GM18520 (cell line): Measurements from ENCODE around the gene PCSK1.
"Not testable (repeated sequence)": the region's sequence is repeated elsewhere in the genome, so short reads cannot be mapped to it uniquely, and the experiment has no call there.

Experiments
- ATAC-seq: cut with Tn5 transposase; IDR thresholded peaks from one replicate; pipeline ENCODE4 v1.9.1; 2021; ENCODE audit not compliant: unreplicated experiment

PCSK1 gene

GRCh38 chr5:96427824-96428223 is 5.2 kb downstream of the PCSK1 start:
- no peak for ATAC-seq

DNA sequence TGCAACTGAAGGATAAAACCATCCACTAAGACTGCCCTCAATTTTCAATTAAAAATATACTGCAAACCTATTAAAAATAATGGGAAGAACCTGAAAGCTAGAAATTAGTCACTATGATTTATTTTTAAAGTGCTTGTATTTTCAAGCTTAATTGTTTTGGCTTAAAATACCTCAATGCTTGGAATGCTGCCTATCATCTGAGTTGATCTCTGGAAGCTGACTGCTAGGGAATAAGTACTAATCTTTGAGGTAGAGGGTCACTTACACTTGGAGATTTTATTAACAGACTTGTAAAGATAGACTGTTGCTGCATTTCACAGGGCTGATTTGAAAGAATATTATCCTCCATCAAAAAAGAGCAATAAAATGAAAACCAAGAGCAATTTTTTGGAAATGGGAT is 6.2 kb downstream of the PCSK1 start:
- ATAC-seq, result no peak

DNA sequence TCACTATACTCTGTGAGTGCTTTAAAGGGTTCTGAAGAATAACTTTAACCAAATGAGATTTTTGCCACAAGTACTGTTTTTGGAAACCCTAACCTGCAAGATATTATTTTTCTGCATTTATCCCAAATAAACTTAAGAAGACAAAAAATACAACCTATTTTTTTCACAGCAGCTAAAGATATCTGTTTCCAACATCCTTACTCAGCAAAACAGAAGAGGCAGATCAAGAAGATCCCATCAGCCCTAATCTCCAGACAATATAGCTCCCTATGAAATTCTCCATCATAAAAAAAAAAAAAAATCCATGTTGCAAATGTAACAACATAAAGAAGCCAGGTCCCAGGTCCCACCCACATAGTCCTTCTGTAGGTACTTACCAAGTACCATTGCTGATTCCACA is 7.6 kb downstream of the PCSK1 start:
- no peak for ATAC-seq

- ATAC-seq, result no peak
Observed at GRCh38 chr5:96415897-96416296, 17.2 kb downstream of the PCSK1 start.

- no peak for ATAC-seq
Observed at GRCh38 chr5:96412868-96413449, 20.1 kb downstream of the PCSK1 start.

- no peak for ATAC-seq
Observed at GRCh38 chr5:96410013-96410412, 23.0 kb downstream of the PCSK1 start.

DNA sequence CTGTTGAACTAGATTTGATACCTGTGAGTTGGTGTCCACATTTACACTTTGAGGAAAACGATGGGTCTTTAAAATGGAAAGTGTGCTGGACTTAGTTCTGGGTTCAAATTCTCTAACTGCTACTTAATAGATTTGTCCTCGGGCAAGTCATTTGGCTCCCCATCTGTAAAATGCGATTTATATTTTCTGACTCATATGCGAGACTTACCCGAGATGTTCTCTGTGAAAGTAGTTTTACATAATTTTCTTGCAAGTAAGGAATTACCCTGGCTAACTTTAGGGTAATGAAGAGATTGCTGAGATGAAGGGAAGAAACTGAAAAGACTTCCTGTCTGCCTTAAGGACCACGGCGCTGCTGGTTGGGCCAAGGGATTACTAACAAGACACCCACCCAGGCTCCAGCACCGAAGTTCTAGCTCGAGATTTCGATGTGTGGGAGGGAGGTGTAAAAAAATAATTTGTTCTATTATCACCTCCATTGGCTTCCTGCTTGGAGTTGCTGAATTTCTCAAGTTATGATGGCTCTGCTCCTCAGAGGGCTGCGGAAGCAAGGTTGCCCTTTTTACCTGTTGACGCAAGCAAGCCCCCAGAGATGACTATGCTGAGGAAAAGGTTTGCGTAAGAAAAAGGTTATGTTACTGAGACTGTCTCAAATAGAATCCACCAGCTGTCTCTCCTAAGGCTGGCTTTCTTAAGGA is 24.1 kb downstream of the PCSK1 start:
- ATAC-seq, result no peak

DNA sequence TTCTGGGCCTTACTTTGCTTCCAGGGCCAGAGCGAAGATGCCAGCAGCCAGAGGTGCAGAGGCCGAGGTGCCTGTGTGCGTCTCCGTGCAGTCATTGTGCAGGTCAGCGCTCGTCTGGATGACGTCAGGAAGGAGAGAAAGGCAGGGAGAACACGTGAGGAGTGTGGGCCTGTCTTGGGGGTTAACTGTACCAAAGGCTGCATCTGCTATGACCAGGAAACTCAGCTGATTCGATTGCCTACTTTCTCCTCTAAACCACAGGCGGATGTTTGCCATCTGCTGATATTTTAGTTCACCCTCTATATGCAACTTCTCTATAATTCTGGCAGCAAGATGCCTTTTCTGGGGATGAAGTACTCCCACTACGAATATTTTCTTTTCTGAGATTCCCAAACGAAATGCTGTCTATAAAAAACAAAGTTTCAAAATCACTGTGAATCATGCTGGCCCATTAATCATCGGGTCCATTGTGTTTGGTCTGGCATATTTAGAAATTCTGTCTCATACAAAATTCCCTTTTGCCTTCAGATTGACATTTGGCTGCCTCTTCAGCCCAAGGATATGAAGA is 24.8 kb downstream of the PCSK1 start:
- ATAC-seq, result no peak

DNA sequence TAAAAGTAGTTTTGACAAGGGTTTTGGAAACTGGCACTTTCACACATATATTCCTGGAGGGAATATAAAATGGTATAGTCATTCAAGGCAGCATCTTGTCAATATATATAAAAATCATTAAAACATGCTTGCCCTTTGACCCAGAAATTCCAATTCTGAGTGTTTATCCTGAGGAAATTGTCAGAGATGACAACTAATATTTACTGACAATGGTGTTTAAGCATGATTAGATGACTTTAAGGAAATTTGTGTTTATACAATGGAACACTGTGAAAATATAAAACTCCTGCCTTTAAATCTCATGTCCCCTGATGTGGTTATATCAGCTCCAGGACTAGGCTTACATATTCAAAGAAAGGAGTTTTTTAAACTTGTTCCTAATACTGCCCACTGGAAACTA is 25.6 kb downstream of the PCSK1 start:
- ATAC-seq, result no peak

- ATAC-seq, result no peak
Observed at GRCh38 chr5:96404191-96404867, 28.7 kb downstream of the PCSK1 start.

DNA sequence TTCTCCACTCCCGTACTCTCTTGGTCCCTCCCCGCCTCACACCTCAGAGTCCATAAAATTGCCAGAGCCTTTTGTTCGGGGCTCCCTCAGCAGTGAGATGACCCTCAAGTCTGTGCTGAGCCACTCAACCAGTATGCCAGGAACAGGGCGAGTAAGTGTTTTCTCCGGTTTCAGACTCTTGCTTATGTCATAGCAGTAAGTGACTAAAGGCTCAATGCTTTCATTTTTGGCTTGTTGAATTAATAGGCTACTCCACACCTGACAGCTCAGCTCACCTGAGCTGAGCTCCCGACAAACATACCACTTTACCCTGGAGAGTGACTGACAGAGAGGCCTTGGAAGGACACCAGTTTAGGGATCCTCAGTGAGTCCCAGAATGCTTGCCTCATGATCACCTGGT is 30.5 kb downstream of the PCSK1 start:
- ATAC-seq, result no peak

DNA sequence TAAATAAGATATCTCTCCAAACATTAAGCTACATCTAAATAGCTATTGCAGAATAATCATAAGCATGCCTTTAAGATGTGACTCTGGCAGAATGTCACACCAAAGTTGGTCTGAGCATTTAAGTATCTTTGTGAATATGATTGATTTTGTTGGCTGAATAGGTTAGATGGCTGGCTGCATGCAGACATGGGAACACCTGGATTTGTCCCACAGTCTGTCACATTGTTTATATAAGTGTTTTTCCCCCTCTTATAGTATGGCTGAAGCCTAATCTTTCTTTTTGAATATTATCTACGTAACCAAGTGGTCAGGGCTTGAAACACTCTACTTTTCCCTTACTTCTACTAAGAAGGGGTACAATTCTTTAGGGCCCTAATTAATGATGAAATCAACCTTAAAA is 36.2 kb downstream of the PCSK1 start:
- ATAC-seq, result no peak

DNA sequence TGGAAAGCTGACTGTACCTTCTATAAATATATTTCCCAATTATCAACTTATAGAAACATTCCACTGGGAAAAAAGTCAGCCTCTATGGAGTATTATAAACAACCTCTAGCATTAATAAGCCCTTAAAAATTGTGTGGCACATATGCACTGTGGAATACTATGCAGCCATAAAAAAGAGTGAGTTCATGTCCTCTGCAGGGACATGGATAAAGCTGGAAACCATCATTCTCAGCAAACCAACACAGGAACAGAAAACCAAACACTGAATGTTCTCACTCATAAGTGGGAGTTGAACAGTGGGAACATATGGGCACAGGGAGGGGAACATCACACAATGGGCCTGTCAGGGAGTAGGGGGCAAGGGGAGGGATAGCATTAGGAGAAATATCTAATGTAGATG is 37.8 kb downstream of the PCSK1 start:
- not testable (repeated sequence) for ATAC-seq

DNA sequence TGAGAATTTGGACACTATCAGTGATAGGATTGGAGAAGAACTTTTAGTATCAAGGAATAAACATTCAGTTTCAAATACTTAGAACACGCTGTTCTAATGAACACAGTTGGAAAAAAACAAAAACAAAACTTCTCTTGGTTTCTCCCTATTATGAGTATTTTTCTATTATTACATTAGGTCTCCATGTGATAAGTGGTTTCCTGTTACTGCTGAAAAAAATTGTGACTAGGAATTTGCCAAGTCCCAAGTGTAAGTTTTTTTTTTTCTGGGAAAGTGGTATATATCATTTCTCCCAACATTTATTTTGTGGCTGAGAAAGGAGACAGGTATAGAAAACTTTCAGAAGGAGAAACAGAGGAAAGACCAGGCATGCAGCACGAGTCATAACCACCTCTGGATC is 41.1 kb downstream of the PCSK1 start:
- ATAC-seq, result no peak

DNA sequence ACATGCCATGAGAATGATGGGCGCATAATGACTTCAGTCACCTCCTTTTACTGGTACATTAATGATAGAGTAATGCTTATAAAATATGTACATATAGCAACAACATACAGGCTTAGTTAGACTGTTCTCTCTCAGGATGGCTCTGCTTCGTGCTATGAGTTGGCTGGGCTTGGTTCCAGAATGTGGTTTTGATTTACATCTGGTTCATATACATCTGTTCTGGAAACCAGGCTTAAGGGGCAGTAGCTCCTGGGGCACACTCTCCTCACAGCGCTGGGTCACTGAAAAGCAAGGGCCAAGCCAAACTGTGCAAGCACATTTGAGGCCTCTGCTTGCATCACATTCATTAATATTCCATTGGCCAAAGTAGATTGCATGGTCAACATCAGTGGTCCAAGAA is 44.9 kb downstream of the PCSK1 start:
- no peak for ATAC-seq

- no peak for ATAC-seq
Observed at GRCh38 chr5:96387616-96388015, 45.4 kb downstream of the PCSK1 start.

DNA sequence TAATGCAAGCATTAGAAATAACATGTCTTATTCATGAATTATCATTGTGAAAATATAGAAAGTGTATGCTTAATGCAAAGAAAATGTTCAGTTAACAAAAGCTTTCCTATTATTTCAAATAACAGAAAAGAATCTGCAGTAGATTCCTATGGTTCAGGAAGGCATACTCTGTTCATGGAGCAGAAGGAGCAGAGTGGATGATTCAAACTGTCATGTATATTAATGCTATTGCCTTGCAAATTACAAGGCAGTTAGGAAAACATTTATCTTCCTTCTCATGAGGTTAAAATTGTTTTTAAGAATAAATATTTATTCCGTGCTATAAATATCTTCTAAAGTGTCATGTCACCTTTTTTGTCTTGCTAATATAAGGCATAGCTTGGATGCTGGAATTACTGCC is 47.5 kb downstream of the PCSK1 start:
- no peak for ATAC-seq

GRCh38 chr5:96384353-96384752 is 48.7 kb downstream of the PCSK1 start:
- no peak for ATAC-seq

DNA sequence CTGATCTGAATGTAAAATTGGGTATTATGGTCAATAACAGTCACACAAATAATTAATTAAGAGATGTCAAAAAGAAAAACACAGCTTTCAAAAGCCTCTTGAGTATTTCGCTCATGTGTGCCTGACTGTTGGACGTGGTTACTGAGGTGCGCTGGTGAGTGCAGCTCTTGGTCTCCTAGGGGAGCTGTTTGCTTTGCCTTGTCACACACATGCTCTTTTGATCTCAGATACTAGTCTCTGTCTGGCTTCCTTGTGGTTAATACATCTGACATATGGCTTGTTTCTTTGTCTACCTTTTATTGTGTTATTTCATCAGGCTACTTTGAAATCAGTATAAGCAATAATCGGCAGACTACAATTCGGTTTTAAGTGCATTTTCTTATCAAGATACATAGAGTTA is 51.5 kb downstream of the PCSK1 start:
- ATAC-seq, result no peak

DNA sequence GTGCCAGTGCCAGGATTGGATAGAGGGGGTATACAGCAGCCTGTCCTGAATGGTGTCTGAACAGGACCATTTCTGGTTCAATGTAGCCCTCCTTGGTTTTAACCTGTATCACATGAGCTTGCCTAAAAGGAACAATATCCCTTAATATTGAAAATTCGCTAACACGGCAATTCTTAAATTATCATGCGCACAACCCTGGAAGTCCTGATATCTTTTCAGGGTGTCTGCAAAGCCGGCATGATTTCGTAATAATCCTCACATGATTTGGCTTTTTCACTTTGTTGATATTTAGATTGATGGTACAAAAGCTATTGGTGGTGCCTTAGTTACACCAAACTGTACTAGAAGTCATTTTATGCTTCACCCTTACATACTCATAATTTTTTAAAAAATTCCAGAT is 53.2 kb downstream of the PCSK1 start:
- no peak for ATAC-seq

GRCh38 chr5:96377597-96377996 is 55.5 kb downstream of the PCSK1 start:
- ATAC-seq, result no peak

GRCh38 chr5:96377167-96377566 is 55.9 kb downstream of the PCSK1 start:
- no peak for ATAC-seq
